H1 (cell line): Measurements from ENCODE around the gene POLR2A. TPM values are rescaled to one million over a fixed set of nuclear protein-coding genes. Genes with fewer than 3 reads are reported as not detected.

Experiments
- BRCA1 ChIP-seq: IDR thresholded peaks from 2 replicates; pipeline ENCODE4 v1.6.1; 2012; ENCODE audit warnings: low read depth, low read length, improper control_type of control experiment
- CHD1 ChIP-seq: IDR thresholded peaks from 2 replicates; pipeline ENCODE4 v1.6.1; 2012; ENCODE audit warnings: low read depth, low read length, improper control_type of control experiment
- CHD2 ChIP-seq: IDR thresholded peaks from 2 replicates; pipeline ENCODE4 v1.6.1; 2012; ENCODE audit warnings: low read length, improper control_type of control experiment
- CREB1 ChIP-seq: IDR thresholded peaks from 2 replicates; pipeline ENCODE4 v1.6.1; 2012; ENCODE audit warnings: inconsistent platforms
- CTCF ChIP-seq, 3 experiments: IDR thresholded peaks; 1 replicate in 2 of 3; 2 replicates in 1 of 3; pipeline versions ENCODE4 v1.5.1 to v1.6.1; 2011; ENCODE audit warnings: low read length in 3 of 3, mild to moderate bottlenecking in 3 of 3, inconsistent platforms in 2 of 3, low read depth in 1 of 3, moderate library complexity in 1 of 3; ENCODE audit not compliant: insufficient read depth in 1 of 3; ENCODE audit errors: control extremely low read depth in 1 of 3
- JUN ChIP-seq: IDR thresholded peaks from 2 replicates; pipeline ENCODE4 v1.6.1; 2011; ENCODE audit warnings: low read depth, mild to moderate bottlenecking, improper control_type of control experiment, low read length
- PHF8 ChIP-seq: fragments of 200-600 bp; sonication (generic); conservative IDR thresholded peaks from 2 replicates; pipeline ENCODE4 v1.7.1; 2012; ENCODE audit warnings: low read depth, mild to moderate bottlenecking, inconsistent platforms, low read length, moderate library complexity
- RBBP5 ChIP-seq: IDR thresholded peaks from 2 replicates; pipeline ENCODE4 v1.7.1; 2012; ENCODE audit warnings: low read depth, mild to moderate bottlenecking, inconsistent platforms, low read length, moderate library complexity, borderline replicate concordance
- SAP30 ChIP-seq: fragments of 300-600 bp; sonication (generic); IDR thresholded peaks from 2 replicates; pipeline ENCODE4 v1.7.1; 2012; ENCODE audit warnings: low read length, moderate library complexity, mild to moderate bottlenecking, inconsistent platforms; ENCODE audit not compliant: insufficient read depth, insufficient replicate concordance
- SIRT6 ChIP-seq: IDR thresholded peaks from one replicate; pipeline ENCODE4 v1.7.1; 2012; ENCODE audit warnings: low read length, inconsistent platforms
- SP1 ChIP-seq: IDR thresholded peaks from 2 replicates; pipeline ENCODE4 v1.6.1; 2011; ENCODE audit warnings: low read depth, low read length
- SP2 ChIP-seq: IDR thresholded peaks from 2 replicates; pipeline ENCODE4 v1.6.1; 2012; ENCODE audit warnings: mild to moderate bottlenecking, low read length, inconsistent platforms
- TAF1 ChIP-seq: IDR thresholded peaks from 2 replicates; pipeline ENCODE4 v1.6.1; 2011; ENCODE audit warnings: mild to moderate bottlenecking, low read depth, low read length
- TBP ChIP-seq: IDR thresholded peaks from 2 replicates; pipeline ENCODE4 v1.6.1; 2011; ENCODE audit warnings: low read depth, low read length, improper control_type of control experiment
- USF2 ChIP-seq: IDR thresholded peaks from 2 replicates; pipeline ENCODE4 v1.6.1; 2011; ENCODE audit warnings: low read length, improper control_type of control experiment
- YY1 ChIP-seq: IDR thresholded peaks from 2 replicates; pipeline ENCODE4 v1.6.1; 2011; ENCODE audit warnings: low read depth, mild to moderate bottlenecking, low read length
- ZNF274 ChIP-seq: IDR thresholded peaks from 2 replicates; pipeline ENCODE4 v1.7.0; 2012; ENCODE audit warnings: low read length, borderline replicate concordance; ENCODE audit errors: extremely low read depth
- polyA plus RNA-seq, 7 experiments: library from polyadenylated mRNA; depleted of rRNA in 3 of 7; stranded (reverse) in 5 of 7; unstranded in 2 of 7; fragments of >200 nt in 5 of 7; fragments of 200-250 nt in 2 of 7; gene quantifications; 1 replicate in 5 of 7; 2 replicates in 1 of 7; 4 replicates in 1 of 7; pipeline versions ENCODE4 v1.2.1 to v1.2.3, GENCODE V29; 2011 to 2013; ENCODE audit warnings: missing spikeins in 2 of 7, mixed read lengths in 2 of 7
- total RNA-seq: library from RNA; stranded (reverse); fragmentation: NEBNext Ultra II Directional; extraction: Animal tissue kit (Norgen Biotek cat#: 25700); gene quantifications from 2 replicates; pipeline ENCODE4 v1.2.1, GENCODE V29; 2021

Gene POLR2A
- total and polyA plus RNA-seq, 2 of the 8 experiments (the other 6 are each of a cell fraction or from before 2014, with no cell fraction given) = 26.8 to 150 TPM

GRCh38 chr17:7523033-7523432 lies 38.9 kb downstream of the POLR2A start (continued):
- no peak for TF ChIP-seq RBBP5
- no peak for TF ChIP-seq TBP
- TF ChIP-seq SP1 = 0 out of 2 replicates have a peak, but pooled peaks have one; percentile 36
- no peak for TF ChIP-seq SAP30
- no peak for TF ChIP-seq CHD1
- peak; percentile 83 for TF ChIP-seq YY1
- peak; percentile 32 to 76 (median 52) for TF ChIP-seq CTCF (IDR thresholded peaks at IDR 0.05; ENCODE audit: control extremely low read depth in 1 of 3, insufficient read depth in 1 of 3, low read depth in 1 of 3, low read length in 3 of 3)
- no peak for TF ChIP-seq CREB1
- TF ChIP-seq PHF8 = no peak
- TF ChIP-seq USF2 = no peak
- TF ChIP-seq SIRT6 = no peak
- no peak for TF ChIP-seq BRCA1
- TF ChIP-seq TAF1 = no peak
- TF ChIP-seq SP2 = no peak
- no peak for TF ChIP-seq ZNF274
- TF ChIP-seq CHD2 = no peak
- TF ChIP-seq JUN = no peak
